HG03175 (cell line): ENCODE results near the gene ACCS.
A peak's percentile ranks its signal among the peaks of the same experiment; 100 is the strongest.

Experiments
- ATAC-seq: cut with Tn5 transposase; IDR thresholded peaks from one replicate; pipeline ENCODE4 v1.9.1; 2021; ENCODE audit warnings: mild to moderate bottlenecking, moderate library complexity; ENCODE audit not compliant: unreplicated experiment

The ACCS gene

DNA sequence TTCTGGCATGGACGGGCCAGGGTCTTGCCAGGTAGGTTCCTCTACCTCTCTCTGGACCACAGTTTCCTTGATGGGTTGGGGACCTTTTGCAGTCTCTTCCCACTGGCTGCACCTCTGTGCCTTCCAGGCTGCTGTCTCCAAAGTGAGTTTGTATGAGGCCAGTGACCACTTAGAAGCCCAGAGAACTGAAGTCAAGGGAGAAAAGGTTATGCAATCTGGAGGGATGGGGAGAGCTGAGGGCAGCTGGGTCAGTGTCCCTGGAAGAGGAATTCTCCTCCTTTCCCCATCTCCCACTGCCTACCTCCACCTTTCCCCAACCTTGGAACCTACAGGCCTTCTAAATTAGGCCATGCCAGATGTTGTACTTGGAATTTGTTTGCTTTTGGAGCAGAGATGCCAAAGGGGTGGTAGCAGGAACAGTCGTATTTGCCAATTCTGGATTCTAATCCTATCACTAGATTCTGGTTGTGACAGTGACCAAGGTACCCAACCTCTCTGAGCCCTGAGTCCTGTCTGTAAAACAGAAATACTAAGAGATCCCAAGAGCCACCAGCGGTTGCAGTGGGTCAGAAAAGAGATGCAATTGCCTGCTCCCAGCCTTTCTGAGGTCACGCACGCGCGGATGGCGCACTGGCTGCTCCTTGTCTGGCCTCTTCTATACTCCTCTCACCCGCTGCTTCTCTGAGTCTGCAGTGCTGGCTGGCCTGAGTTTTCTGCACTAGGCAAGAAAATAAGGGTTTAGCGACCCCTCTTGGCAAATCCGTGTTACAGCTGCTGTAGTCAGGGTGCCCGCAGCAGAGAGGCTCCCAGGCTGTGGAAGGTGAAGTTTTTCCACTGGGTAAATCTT lies 29.0 kb upstream of the ACCS start:
- peak; percentile 58 for ATAC-seq

DNA sequence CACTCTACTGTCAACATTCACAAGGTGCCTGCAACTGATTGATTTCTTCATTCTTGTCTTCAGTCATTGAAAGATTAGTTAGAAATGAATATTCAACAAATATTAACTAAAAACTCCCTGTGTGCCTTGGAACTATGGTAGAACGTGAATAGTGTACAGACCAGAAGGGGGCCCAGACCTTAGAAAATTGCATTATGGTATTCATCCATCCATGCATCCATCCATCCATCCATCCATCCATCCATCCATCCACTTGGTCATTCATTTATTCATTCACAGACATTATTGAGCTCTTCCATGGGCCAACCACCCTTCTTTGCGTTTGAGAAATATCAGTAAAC lies 28.4 kb upstream of the ACCS start:
- no peak for ATAC-seq

DNA sequence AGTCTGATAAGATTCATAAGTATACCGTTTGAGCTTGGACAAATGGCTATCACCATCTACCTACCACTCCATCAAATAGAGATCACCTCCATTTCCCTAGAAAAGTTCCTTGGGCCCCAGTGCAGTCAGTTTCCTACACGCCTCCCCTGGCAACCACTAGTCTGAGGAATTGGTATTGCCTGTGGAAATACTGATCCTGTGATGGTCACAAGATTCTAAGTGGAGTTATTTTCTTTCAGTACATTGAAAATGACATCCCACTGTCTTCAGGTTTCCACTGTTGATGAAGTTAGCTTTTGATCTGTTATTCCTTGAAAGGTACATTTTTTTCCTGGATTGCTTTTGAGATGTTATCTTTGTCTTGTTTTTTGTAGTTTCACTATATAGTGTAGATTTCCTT lies 22.9 kb upstream of the ACCS start:
- no peak for ATAC-seq

DNA sequence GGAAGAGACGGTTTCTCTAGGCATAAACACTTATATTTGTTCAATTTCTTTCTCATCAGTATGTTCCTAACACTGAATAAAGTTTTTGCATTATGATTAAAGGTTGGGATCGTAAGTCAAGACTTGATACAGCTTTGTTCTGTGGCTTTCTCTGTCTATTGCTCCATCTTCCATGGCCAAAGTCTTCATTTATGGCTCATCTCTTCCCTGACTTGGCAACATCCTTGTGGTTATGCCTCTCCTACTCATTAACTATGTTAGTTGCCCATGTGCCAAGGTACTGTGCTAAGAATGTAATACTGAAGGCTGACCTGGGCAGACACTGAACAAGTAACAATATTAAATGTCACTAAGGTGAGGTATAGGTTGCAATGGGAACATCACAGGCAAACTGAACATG lies 19.9 kb upstream of the ACCS start:
- ATAC-seq, result no peak

DNA sequence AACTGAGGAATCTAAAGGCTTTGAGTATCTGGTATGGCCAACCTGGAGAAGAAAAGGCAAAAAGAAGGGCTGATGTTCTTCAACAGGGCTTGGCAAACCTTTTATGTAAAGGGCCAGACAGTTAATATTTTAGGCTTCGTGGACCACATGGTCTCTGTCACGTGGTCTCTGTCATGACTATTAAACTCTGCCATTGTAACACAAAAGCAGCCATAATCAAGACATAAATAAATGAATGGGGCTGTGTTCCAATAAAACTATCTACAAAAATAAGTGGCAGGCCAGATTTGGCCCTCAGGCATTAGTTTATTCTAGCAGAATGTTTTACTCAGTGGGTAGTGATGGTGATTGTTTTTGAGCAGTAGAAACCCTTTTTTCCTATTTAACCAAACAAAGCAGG lies 18.8 kb upstream of the ACCS start:
- ATAC-seq, result no peak

DNA sequence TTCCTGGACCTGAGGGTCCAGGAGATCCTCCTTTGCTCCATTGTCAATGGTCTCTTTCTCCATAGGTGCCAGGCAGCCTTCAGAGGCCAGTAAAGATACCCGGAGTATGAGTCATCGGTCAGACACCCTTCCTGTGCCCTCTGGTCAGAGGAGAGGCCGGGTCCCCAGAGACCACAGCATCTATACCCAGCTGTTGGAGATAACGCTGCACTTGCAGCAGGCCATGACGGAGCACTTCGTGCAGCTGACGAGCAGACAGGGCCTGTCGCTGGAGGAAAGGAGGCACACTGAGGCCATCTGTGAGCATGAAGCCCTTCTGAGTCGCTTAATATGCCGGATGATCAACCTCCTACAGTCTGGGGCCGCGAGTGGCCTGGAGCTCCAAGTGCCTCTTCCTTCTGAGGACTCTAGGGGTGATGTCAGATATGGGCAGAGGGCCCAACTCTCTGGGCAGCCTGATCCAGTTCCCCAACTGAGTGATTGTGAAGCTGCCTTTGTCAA lies 18.1 kb upstream of the ACCS start, which contains the start of gene ACCSL:
ACCSL (plus strand) TSS at position 51 of the 501 bp plus-strand sequence; CDS start at position 107, 56 bp downstream.
- no peak for ATAC-seq

DNA sequence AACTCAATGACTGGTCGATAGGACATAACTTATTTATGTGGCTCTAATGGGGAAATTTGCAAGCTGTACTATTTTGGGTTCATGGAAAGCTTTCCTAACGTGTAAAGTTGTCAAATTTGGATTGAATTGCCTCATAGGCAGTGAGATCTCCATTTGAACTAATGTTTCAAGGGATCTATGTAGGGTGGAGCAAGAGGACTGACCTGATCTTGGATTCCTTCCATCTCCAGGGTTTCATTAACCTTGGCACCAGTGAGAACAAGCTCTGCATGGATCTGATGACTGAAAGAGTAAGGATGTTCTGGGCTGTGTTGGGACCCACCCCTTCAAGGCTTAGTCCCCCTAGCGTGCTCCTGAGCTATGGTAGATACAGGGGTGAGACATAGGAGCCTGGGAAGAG lies 16.2 kb upstream of the ACCS start:
- no peak for ATAC-seq

DNA sequence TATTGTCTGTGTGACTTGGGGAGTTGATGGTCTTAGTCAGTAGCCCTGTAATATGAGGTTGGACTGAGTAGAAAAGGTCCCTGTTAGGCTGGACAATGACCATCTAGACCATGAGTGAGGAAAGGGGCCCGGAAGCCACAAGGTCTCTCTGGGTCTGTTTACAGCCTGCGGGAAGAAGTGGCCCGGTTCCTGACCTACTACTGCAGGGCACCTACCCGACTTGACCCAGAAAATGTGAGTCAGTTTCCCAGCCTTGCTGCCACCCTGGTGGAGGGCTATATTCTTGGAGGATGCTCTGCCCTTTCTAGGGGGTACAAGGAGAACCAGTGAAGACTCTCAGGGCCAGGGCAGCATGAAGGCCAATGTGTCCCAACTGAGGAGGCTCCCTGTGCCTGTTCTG lies 14.9 kb upstream of the ACCS start:
- no peak for ATAC-seq

DNA sequence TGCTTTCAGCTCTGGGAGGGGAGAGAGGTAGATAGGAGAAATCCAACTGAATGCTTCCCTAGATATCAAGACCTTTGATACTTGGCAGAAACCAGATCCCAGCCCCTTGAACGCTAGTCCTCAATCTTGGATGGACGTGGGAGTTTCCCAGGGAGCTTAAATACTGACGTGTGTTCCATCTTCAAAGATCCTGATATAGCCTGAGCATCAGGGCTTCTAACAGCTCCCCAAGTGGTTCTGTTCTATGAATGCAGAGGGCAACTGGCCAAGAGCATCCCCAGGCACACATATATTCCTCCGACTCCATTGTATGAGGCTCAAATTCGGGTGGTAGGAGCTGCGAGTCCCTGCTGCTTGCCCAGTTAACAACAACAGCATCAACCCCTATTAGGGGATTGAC lies 8.7 kb upstream of the ACCS start:
- ATAC-seq, result no peak

DNA sequence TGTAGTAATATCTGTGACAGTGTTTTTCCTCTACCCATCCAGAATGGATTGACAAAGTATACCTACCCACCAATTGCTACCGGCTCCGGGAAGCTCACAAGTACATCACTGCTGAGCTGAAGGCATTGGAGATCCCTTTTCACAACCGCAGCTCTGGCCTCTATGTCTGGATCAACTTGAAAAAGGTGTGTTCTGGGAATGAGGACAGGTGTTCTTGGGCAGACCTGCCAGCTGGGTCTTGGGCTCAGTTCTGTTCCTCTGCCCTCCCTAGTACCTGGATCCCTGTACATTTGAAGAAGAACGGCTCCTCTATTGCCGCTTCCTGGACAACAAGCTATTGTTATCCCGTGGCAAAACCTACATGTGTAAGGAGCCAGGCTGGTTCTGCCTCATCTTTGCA lies 7.8 kb upstream of the ACCS start:
- ATAC-seq, result no peak

DNA sequence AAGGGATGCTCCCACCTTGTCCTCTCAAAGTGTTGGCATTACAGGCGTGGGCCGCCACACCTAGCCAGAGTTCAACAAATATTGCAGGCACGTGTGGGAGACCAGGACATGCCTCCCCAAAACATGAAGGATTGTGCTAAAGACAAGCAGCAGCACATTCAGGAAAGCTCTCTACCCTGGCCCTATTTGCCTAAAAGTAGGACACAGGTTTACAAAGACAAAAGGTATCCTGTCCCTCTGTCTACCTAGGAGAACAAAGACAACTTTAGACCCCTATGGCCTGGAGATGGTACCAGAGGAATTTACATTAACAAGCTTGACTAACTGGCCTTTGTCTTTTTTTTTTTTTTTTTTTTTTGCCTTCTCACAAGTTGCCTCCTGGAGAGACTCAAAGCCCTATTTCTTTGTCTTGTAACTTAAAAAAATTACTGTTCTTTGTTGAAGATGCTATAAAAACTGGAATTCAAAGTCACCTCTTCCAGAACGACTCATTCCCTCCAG lies 859 bp upstream of the ACCS start:
- ATAC-seq, result no peak

DNA sequence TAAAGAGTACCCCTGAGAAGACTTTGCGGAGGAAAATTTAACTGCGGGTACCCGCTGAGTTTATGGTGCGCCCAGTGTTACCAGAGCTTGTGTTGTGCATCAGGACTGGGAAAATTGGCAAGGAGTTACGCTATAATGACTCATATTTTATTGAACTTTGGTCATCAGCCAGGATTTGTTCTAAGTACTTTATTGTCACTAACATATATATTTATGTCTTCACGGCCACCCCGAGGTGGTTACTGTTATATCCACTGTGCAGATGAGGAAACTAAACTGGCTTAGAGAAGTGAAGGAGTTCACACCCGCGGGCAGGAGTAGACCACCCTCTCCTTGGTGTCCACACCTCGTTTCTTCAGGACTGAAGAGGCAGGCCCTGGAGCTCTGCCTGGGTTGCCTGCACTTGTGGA lies 667 bp downstream of the ACCS start:
- ATAC-seq, result no peak

DNA sequence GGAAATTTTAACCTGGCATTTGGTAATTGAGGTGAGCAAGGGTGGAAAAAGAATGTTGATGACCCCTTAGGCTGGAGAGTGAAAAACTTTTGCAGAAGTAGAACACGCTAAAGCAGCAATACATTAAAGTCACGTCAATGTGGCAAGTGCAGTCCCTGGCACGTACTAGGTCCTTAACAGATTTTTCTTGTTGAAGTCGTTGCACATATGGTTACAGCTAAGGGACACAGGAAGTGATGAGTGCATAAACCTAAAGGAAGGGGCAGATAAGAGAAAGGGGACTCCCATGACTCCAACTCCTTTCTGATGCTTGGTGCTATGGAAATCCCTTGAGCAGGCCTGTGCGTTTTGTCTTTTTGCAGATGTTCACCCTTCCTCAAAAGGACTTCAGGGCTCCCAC lies 1.2 kb downstream of the ACCS start:
- ATAC-seq, result no peak

DNA sequence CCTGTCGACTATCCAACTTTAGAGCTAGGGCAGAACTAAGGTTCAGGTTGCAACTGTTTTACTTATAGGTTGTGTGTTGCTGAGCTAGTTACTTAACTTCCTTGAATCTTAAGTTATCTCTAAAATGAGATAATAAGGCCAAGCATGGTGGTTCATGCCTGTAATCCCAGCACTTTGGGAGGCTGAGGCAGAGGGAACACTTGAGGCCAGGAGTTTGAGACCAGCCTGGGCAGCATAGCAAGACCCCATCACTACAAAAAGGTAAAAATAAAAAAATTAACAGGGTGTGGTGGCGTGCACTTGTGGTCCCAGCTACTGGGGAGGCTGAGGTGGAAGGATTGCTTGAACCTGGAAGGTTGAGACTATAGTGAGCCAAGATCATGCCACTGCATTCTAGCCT lies 2.1 kb downstream of the ACCS start:
- ATAC-seq, result no peak

DNA sequence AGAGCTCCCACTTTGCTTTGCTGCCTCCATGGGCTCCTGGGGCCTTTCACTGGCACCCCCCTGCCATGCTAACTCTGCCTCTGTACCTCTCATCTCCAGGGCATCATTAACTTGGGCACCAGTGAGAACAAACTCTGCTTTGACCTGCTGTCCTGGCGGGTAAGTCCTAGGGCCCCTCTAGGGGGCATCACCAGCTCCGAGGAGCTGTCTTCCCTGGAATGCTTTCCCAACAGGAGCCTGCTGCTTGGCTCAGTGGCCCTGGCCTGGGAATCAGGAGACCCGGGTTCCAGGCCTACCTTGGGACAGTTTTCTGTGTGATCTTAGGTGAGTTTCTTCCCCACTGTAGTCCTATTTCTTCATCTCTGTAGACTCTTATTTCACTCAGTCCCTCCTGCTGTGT lies 5.1 kb downstream of the ACCS start:
- ATAC-seq, result no peak

DNA sequence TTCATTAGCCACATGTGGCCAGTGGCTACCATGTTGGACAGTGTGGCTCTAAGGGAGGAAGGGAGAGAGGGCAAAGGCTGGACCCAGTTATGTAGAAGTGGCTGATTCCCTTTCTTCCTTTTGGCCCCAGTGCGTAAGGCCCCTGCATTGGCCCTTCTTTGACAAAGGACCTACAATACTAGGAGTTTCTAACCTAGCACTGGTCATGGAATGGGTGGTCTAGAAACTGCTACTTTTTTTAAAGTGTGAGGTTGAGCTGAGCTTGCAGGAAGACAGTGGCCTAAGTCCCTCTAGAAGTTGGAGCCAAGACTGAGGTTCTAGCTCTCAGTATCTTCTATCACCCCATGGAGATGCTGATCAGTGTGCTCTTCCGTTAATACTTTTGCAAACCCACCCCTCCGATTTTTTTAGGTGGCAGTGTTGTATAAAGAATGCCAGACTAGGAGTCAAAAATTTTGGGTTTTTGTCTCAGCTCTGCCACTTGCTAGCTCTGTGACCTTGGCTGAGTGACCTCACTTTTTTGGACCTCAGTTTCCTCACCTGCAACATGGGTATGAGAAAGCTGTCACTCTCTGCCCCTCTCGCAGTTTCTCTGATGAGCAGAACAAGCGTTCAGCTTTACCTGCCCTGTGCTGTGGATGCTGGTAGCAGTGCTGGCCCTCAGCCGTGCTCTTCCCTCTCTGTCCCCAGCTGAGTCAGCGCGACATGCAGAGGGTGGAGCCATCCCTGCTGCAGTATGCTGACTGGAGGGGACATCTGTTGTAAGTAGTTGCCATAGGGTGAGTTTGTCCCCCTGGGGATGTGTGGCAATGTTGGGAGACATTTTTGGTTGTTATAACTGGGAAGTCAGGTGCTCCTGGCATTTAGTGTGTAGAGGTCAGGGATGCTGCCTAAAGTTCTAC lies 6.9 kb downstream of the ACCS start:
- ATAC-seq, result no peak

DNA sequence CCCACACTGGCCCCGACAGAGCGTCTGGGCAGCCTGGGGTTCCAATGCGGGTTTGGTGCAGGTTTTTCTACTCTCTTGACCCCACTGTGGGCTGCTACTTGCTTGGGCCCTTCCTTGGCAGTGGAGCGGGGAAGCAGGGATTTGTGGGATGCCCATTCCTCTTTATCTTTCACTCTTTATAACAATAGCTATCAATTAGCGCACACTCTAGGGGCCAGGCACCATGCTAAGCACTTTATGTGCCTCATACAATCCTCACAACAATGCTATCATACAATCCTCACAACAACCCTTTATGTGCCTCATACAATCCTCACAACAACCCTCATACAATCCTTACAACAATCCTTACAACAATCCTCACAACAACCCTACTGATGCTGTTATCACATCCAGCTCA lies 12.7 kb downstream of the ACCS start:
- no peak for ATAC-seq

DNA sequence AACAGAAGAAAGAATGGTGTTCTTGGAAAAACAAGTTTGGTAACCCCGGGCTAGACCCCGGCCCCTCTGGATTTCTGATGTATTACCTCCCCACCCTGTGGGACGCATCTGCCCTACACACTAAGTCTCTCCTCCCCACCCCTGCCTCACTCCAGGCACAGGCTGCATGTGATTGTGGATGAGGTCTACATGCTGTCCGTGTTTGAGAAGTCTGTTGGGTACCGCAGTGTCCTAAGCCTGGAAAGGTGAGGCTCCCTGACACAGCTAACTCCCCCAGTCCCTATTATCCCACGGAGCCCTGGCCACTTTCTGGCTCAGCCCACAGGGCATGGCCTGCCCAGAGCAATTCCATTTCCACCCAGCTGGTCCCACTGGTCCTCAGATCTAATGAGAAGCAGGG lies 13.3 kb downstream of the ACCS start:
- no peak for ATAC-seq

DNA sequence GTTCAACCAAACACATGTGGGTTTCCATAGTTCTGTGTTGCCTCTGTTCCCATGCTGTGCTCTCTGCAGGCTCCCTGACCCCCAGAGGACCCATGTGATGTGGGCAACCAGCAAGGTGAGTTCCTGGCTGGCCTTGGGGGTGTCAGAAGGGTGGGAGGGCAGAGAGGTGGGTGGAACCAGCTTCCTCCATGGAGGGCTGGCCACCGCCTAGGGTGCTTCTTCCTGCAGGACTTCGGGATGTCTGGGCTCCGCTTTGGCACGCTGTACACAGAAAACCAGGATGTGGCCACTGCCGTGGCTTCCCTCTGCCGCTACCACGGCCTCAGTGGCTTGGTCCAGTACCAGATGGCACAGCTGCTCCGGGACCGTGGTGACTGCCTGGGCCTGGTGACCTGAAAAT lies 14.9 kb downstream of the ACCS start:
- ATAC-seq, result no peak

DNA sequence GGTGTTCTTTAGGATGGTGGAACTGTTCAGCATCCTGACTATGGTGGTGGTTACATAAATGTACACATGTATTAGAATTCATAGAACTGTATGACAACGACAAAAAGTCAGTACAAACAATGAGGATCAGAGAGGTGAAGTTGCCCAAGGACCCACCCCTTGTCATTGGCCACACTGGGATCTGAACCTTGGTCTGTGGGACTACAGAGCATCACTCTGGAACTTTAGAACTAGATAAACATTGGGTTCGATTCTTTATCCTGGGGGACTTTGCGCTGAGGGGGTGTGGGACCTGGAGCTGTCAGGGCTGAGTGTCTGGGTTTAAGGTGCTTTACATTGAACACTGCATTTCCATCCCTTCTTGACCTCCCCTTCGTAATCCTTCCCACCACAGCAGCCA lies 16.6 kb downstream of the ACCS start:
- no peak for ATAC-seq

DNA sequence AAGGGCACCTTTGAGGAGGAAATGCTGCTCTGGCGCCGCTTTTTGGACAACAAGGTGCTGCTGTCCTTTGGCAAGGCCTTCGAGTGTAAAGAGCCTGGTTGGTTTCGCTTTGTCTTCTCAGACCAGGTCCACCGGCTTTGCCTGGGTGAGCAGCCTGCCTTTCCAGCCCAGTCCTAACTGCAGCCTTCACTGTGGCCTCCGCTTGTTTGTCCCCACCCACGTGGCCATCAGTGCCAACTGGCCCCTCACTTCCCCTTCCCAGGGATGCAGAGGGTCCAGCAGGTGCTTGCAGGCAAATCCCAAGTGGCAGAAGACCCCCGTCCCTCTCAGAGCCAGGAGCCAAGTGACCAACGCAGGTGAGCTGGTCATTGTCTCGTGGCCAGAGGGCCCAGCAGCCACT lies 17.4 kb downstream of the ACCS start:
- no peak for ATAC-seq

DNA sequence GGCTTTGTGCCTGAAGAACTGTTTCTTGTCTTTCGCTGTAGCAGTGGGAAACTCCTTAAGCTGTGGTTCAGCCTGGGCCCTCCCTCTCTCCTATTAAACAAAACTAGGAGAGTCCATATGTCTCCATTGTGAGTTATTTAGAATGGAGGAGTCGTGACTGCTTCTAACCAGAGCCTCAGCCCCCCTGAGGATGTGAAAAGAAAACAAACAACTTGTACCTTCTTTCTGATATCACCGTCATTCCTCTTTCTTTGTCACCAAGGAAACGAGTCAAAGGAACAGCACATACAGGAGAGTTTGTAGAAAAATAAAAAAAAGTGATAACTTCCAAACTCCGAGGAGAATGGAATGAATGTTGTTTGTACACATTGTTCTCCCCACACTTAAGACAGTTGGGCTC lies 17.8 kb downstream of the ACCS start:
- ATAC-seq, result no peak
